ENCODE results near the gene COX6A2. TPM values are rescaled to one million over a fixed set of nuclear protein-coding genes. Genes with fewer than 3 reads are reported as not detected.

The COX6A2 gene
- total RNA-seq, 1 donor from 2014 or later, result not detected

DNA sequence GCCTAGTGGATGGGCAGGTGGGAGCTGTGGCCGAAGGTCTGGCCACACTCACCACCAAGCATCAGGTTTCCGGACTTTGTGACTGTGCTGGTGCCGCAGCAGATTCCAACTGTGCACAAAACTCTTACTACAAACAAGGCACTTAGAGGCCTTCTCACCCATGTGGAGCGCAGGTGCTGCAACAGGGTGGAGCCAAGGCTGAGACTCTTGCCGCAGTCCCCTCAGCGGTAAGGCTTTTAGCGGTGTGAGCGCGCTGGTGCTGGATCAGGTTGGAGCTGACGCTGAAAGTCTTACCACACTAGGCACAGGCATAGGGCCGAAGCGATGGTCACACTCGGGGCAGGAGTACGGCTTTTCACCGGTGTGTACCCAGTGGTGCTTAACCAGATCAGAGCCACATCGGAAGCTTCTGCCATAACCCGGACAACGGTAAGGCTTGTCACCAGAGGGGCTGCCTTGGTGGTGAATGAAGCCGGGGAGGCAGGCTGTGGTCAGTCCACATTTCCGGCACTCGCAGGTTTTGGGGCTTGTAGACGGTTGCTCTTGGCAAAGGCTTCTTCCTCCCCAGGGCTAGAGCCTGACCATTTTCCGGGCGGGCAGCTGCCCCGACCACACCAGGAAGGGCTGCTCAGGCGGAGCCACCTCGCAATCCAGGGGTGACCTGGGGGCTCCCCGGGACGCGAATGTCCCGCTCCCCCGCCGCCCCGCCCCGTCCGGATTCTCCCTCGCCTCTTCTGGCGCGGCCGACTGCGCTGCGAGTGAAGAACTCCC, 30.1 kb upstream of the COX6A2 start:
- ATAC-seq (peak; percentile 9 to 31), DNase-seq (peak; percentile 72)
- Histone ChIP-seq H3K27ac (peak overlapping the region; percentile 99), H3K27me3 (ENCODE audit: low read depth) (no peaks in the 10 kb centered on the region), H3K9me3 (no peaks in the 10 kb centered on the region), H3K4me3 (peak overlapping the region; percentile 76), H3K36me3 (peaks cover 24% of the 10 kb centered on the region), H3K4me1 (peaks cover 60% of the 10 kb centered on the region)
- TF ChIP-seq, protein P1, sequence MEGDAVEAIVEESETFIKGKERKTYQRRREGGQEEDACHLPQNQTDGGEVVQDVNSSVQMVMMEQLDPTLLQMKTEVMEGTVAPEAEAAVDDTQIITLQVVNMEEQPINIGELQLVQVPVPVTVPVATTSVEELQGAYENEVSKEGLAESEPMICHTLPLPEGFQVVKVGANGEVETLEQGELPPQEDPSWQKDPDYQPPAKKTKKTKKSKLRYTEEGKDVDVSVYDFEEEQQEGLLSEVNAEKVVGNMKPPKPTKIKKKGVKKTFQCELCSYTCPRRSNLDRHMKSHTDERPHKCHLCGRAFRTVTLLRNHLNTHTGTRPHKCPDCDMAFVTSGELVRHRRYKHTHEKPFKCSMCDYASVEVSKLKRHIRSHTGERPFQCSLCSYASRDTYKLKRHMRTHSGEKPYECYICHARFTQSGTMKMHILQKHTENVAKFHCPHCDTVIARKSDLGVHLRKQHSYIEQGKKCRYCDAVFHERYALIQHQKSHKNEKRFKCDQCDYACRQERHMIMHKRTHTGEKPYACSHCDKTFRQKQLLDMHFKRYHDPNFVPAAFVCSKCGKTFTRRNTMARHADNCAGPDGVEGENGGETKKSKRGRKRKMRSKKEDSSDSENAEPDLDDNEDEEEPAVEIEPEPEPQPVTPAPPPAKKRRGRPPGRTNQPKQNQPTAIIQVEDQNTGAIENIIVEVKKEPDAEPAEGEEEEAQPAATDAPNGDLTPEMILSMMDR (IDR thresholded peaks at IDR 0.05), result no peak
- intact Hi-C loops (cut with DNase I), result no loop called here

DNA sequence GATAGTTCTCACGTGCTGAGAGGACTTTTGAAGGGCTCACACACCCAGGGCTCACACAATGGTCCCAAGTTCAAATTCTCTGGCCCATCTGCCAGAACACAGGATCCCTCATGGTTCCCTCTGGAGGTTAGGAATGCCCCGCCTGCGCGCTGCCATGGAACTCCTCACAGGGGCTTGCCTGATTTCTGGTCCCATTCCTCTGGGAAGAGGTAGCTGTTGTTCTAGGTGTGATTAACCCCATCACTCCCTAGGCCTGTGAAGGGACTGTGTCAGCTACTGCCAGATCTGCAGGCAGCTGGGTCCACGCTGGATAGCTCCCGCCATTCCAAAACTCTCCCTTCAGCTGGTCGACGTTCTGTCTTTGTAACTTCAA, 28.8 kb upstream of the COX6A2 start:
- H3K4me1 ChIP-seq, result peaks cover 70% of the 10 kb centered on the region
- TF ChIP-seq, protein P1 (IDR thresholded peaks at IDR 0.05), result no peak
- DNase-seq (no peak), ATAC-seq (no peak)
- no peaks in the 10 kb centered on the region for H3K9me3 ChIP-seq
- H3K27ac ChIP-seq, result peak overlapping the region; percentile 99
- peak overlapping the region; percentile 76 for H3K4me3 ChIP-seq
- H3K36me3 ChIP-seq, result peaks cover 11% of the 10 kb centered on the region
- intact Hi-C loops (cut with DNase I), result no loop called here
- H3K27me3 ChIP-seq (ENCODE audit: low read depth), result no peaks in the 10 kb centered on the region

DNA sequence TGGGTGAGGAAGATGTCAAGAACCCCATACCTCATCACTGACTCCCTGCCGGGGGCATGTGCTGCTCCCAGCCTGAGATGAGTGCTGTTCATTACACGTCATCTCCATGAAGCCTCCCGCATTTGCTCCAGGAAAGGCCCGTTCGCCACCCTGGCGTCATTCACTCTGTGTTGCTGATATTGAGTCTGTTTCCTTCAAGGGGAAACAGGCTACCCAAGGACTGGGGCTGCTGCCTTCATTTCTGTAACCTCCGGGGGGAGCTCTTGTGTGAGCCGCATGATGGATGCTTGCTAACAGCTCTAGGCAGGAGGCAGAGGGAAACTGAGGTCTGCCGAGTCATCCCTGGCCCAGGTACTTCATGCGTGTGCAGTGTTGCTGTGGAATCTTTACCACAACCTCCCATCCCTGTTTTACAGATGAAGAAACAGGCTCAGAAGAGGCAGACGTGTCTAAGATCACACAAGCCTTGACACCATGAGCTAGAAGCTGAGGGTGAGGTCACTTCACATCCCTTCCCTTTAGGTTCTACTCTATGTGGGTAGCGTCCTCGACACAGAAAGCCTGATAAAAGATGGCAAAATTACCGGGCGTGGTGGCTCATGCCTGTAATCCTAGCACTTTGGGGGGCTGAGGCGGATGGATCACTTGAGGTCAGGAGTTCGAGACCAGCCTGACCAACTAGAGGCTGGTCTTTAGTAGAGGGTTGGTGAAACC, 27.6 kb upstream of the COX6A2 start:
- H3K9me3 ChIP-seq, result no peaks in the 10 kb centered on the region
- no peak for ATAC-seq
- H3K36me3 ChIP-seq, result peaks cover 7% of the 10 kb centered on the region
- H3K27ac ChIP-seq, result no peak overlapping the region
- H3K4me3 ChIP-seq, result no peak overlapping the region
- peaks cover 71% of the 10 kb centered on the region for H3K4me1 ChIP-seq
- no peaks in the 10 kb centered on the region for H3K27me3 ChIP-seq (ENCODE audit: low read depth)
- intact Hi-C loops (cut with DNase I), result no loop called here
- TF ChIP-seq, protein P1 (IDR thresholded peaks at IDR 0.05), result peak; percentile 15
- no peak for DNase-seq

DNA sequence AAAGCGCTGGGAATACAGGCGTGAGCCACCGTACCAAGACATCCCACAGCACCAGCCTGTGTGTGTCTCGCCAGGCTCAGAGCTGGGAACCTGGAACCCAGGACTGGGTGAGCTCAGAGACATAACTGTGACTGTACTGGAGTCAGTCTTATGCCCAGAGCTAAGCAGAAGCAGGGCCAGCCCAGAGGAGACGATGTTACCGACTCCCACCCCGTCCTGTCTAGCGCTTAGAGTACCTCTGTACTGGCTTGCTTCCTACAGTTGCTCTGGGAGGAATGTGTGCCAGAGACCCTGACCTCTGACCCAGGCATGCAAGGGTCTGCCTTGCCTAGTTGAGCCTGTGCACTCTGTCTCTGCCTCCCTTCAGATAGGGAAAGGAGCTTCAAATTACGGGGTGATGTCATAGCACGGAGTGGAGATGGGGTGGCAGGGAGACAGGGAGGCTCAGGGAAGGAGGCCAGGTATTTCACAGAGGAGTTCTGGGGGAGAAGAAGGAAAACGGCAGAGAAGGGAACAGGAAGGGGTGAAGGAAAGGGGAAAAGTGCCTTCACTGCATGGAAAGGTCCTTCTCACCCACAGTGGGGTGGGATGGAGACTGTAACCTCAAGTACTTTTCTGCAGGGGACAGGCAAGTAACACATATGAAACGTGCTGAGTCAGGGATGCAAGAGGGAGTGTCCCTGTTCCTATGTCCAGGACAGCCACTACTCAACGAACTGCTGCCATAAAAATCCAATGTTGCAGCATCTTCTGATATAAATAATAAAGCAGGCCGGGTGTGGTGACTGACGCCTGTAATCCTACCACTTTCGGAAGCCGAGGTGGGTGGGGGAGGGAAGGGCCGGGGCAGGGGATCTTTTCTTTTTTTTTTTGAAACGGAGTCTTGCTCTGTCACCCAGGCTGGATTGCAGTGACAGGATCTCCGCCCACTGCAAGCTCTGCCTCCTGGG, 25.4 kb upstream of the COX6A2 start:
- intact Hi-C loops (cut with DNase I), result no loop called here

More for the DNA sequence above, 25.4 kb upstream of the COX6A2 start:
- Histone ChIP-seq H3K4me1 (peaks cover 63% of the 10 kb centered on the region), H3K27ac (peak overlapping the region; percentile 43), H3K36me3 (peaks cover 7% of the 10 kb centered on the region), H3K4me3 (no peak overlapping the region), H3K27me3 (ENCODE audit: low read depth) (no peaks in the 10 kb centered on the region), H3K9me3 (no peaks in the 10 kb centered on the region)
- TF ChIP-seq, protein P1 (IDR thresholded peaks at IDR 0.05), result no peak
- ATAC-seq (peak in 1 of 2 donors; percentile 3), DNase-seq (peak; percentile 64)
